HG02885 (cell line): ENCODE results near the gene PXK.

Experiments used
- ATAC-seq: cut with Tn5 transposase; IDR thresholded peaks from one replicate; pipeline ENCODE4 v1.9.1; 2021; ENCODE audit warnings: mild to moderate bottlenecking; ENCODE audit not compliant: unreplicated experiment, poor library complexity

PXK gene

DNA sequence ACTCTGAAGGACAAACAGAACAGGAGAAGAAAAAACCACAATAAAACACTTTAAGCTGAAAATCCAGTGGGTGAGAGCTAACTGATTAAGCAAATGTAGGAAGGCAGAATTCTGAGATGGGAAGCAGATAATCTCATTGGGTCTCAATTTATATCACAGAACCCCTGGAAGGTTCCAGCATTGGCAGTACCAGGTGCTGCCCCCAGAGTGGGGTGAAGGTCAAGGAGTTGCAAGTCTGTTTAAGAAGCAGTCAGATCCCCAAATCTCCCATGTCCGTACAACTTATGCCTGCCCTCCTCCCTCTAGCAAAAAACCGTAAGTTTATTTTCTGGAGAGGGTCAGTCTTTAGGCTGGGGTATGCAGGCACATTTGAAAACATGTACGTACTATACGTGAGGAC is 45.1 kb downstream of the PXK start:
- no peak for ATAC-seq

DNA sequence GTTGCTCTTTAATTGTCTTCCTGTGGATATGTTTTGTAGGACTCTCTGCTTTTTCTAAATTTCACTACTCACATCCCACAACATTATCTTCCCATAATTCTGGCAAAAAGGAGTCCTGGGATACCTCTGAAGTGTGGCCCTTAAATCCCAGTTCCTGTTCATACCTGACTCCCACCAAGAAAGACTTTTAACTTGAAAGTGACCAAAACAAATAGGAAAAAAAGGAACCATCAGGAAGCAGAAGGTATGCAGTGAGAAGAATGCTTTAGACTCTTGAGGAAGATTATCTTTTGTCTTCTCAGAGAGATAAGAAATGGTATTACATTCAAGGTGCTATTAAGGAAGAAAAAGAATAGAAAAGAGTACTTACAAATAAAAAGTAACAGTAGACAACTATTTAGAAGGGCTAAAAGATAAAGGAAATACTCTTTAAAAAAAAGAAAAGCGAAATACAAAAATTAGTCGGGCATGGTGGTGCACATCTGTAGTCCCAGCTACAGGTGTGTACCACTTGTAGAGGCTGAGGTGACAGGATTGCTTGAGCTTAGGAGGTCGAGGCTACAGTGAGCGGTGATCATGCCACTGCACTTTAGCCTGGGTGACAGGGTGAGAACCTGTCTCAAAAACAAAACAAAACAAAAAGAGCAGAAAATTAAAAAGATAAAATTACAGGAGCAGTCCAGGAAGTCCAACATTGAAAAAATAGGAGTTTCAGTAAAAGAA is 46.8 kb downstream of the PXK start:
- no peak for ATAC-seq

DNA sequence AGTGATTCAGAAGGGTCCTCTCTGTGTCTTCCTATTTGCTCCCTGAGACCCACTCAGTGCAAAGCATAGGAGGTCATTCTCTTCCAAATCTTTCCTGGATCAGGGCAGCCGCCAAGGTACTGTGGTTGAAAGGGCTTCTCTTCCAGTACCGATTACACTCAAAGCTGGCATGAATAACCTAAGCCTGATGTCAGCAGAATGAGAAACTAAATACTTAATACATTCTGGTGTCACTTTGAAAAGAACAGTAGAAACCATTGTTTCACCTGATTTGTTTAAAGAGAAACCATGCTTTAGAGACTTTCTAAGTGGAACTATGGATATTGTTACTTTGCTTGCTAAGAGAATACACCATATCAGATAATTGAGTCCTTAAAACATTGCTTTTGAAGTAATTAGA is 50.8 kb downstream of the PXK start:
- ATAC-seq: no peak

DNA sequence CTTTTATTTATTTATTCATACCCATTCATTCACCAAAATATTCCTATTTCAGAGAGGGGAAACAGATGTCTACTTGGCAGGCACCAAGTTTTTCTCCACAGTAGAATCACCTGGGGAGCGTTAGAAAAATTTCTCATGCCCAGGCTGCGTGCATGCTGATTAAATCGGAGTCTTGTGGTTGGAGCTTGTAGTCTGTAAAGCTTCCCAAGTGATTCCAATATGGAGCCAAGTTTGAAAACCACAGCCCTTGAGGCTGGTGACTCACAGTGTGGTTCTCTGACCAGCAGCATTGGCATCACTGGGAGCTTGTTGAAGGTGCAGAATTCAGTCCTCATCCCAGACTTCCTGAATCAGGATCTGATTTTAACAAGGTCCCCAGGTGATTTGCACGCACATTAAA is 51.2 kb downstream of the PXK start:
- ATAC-seq: no peak

DNA sequence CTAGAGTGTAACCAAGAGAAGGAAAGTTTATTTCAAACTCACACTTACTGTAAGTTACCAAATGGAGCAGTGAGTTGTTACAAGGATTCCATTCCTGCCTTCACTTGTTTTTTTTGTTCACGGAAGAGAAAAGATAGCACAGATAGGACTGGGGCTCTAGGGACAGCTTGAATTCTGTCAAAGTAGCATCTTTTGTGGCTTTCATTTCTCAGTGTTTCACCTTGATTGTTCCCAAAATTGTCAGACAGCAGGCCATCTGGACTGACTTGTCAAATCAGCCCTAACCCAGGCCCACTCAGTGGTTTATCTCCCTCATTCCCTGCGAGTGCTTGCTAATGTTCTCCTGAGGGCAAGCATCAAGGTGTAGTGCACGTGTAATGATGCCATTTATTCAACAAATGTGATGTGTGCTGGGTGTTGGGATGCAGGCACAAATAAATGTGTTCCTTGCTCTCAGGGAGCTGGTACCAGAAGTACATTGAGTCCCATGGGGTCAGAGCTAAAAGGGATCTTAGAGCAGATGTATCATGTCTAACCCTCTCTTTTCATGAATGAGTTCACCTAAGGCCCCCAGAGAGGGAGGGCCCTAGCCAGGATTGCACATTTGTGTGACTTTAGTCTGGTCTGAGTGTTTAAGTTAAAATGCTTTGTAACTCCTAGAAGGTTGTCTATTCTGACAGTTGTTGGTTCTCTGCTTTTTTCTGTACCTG is 51.8 kb downstream of the PXK start:
- ATAC-seq: no peak

DNA sequence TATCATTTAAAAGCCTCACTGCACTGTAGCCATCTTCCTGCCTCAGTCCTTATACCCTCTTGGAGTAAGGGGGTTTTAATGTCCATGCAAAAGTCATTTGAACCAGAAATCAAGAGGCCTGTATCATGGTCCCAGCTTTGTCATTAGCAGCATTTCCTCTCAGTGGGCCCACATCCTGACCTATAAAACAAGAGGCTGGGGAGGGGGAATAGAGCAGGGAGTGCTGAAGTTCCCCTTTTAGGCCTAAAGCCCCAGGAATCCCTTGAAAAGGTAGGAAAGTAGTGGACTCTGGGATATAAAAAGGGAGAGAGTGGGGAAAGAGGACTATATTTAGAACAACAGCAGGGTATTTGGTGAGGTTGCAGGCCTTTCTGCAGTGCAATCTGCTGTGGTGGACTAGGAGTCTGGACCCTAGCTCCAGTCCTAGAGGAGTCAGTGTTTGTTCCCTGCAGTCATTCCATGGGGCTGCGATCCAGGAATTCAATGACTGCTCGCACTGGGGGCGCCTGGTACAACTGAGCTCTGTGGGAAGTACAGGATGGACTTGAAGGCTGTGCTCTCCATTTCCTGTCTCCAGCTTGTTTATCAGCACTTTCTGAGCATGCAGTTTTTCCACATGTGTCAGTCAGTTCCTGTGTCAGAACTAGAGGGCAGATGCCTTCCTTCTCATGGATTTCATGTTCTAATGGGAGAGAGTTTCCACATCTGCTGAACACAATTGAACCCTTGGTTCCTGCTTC is 54.1 kb downstream of the PXK start:
- no peak for ATAC-seq

DNA sequence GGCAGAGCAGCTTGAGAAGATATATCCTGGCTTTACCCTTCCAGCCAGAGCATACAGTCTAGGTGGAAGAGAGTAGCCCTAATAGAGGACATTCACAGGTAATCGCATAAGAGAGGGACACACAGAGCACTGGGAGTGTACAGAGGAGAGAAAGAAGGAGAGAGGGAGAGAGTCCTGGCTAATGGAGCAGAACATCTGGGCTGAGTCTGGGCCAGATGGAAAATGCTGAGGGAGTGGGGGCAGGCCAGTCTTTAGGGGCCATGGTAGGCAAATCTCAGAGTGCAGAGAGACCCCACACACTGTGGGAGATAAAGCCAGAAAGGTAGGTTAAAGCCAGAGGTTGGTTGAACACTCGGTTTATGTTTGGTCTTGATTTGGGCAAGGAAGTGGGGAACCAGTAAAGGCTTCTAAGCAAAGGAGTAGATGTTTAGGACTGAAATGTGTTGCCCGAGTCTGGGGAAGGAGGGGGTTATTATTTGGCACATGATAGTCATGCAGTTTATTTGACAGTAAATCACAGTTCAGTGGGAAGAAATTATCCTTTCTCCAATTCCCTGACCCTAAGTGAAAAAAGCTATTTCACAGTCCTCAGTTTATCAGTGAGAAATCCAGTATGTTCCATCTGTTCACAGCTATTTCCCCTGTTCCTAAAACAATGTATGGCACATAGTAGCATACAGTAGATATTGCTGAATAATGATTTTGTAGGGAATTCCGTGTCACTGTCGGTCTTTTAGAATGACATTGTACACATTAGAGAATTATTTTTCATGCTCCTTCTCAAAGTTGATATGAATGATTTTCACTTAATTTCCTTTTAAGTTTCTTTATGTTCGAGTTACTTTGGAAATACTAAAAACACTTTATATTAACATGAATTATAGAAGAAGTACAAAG is 55.2 kb downstream of the PXK start:
- ATAC-seq: no peak

DNA sequence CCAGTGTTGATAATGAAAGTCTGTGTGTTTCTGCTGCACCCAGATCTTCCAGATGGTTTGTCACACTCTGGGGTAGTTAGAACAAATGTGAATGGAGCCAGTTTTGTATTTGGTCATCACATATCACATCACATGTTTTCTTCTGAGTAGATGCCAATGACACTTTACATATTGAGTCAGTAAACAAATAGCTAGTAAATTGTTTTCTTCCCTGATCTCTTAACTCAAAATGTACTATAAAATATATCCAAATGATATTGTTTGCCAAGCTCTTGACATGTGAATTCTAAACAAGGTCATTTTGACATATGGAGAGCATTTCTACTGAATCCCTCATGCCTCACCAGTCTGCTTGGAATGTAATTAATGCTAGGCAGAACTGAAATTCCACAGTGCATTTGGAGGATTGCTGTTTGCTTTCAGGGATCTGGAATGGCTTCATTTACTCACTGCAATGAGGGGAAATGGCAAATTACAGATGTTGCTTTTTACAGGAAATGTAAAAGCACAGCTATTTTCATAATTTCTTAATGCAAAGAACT is 55.9 kb downstream of the PXK start:
- no peak for ATAC-seq

DNA sequence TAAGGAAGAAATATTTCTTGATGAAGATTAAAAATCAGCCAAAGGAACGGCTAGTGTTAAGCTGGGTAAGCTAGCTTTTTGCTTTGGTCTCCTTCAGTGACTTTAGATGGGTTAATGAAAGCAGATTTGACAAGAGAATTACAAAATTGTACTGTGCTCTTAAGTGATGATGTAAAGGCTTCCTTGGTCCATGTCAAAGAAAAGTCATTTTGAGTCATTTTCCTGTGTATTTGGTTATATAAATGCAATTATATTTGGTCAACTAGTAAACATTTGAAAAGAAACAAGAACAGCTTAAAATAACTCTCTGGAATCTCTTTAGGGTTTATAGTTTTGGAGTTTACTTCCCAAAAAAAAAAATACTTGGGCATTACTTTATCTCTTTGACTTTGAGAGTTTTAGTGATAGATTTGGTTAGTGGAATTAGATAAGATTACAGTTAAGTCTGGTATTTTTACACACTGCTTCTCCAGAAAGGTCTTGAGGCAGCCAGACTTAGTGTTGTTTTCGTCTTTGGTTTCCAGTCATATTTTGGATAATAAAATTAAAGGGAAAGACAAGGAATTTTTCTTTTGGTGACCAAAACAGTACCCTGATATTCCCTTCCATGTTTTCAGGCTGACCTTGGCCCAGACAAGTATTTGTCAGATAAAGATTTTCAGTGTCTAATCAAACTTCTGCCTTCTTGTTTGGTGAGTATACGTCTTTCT is 58.6 kb downstream of the PXK start:
- ATAC-seq: no peak

DNA sequence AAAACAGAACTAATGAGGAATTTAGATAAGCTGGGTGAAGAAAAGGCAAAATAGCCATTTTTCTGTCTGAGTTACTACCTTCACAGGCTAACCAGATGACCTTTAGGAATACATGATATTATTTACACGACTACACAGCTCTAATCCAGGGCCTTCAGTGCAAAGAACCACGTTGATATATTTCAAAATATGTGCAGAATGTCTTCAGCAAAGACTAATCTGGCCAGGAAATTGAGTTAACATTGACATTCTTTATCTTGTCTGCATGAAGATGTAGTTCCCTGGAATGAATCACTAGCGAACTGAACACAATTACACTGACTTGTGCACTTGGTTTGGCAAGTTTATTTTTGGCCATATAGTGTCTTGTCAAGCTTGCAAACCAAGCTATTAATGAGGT is 59.5 kb downstream of the PXK start:
- no peak for ATAC-seq

DNA sequence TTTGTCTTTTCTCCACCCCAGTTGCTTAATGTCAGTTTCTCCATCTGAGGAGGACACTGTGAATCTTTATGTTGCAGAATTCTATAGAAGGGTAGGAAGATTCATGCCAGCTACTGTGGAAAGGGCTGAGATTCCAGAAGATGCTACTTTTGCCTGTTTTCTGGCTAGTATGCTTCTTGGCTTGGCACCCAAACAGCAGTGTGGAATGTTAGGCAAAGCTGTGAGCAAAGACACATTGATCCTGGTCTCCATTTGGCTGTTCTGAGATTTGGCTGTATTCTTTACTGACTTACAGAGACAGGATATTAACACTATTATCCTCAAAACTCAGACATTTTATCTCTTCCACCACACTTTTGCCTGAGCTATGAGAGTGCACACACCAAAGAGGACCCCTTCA is 61.6 kb downstream of the PXK start:
- ATAC-seq: no peak

DNA sequence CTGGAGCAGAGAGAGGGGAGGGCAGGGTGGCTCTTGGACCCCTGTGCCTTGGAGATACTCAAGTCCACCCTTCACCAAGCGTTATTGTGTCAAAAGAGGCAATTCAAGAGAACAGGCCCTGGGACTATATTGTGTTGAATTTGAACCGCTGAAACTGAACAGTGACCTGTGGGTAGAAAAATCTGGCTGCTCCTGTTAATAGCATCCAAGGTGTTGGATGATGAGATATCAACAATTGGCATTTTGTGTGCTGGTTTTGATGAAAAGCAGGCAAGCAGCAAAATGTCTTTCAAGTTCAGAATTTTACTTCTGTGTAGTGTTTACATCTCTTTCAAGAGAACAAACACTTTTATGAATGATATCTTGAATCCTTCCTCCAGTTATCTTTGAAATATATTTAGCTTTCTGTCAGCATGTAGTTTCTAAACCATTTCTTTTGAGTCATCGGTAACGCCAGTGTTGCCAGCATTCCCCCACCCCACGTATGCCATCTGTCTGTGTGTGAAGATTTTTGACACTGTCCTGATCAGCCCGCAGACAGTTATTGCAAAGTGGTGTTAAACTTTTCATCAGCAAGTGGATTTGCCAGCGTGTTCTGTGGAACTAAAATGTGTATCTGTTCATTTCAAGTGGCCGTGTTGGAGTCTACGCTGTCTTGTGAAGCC is 66.1 kb downstream of the PXK start:
- no peak for ATAC-seq

DNA sequence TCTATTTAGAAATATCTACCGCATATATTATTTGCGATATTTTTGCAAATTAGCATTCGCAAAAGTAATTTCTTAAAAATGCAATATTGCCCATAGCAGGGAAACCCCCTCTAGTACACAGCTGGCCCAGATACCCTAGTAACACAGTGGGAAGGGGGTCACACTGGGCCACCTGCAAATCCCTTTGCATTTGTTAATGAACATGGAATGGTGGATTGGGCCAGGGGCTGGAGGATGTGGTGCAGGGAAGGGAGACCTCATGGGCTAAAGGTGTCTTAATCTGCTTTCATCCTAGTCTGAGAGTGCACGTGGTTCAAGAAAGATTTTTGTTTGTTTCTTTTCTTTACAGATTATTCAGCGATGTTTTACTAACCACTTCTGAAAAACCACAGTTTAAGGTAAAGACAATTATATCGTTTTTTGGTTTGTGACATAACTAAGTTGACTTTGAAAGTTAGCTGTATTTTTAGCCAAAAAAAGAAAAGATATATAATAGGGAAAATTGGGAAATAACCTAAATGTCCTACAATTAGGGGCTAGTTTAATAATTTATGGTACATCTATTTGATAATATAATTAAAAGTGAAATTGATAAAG is 70.9 kb downstream of the PXK start:
- ATAC-seq: no peak

DNA sequence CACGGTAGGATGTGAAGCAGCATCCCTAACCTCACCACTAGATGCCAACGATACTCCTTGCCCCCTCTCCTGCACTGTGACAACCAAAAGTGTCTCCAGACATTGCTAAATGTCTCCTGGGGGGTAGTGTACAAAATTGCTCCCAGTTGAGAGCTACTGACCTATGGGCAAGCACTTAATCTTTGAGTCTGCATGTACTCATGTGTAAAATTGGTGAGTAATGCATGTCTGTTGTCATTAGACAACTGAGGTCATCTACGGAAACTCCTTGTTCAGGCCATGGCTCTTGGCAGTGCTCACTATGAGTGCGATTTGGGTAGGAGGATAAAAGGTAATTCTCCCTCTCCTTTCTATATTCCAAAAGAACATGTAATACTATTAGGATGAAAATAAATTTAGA is 71.7 kb downstream of the PXK start:
- no peak for ATAC-seq

DNA sequence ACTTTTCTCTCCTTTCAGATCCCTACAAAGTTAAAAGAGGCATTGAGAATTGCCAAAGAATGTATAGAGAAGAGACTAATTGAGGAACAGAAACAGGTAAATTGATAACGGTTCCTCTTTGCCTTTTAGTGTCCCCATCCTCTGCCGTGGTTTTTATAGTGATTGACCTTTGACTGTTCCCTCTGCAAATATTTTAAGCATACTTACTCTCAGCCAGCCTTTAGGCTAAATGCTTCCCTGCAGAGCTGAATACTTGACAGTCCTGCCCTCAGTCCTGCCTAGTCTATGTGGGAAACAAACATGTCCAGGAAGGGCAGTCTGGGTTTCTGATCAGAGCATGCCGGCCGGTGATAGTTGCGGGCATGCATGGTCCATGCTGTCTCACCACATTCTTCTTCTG is 76.2 kb downstream of the PXK start:
- no peak for ATAC-seq

DNA sequence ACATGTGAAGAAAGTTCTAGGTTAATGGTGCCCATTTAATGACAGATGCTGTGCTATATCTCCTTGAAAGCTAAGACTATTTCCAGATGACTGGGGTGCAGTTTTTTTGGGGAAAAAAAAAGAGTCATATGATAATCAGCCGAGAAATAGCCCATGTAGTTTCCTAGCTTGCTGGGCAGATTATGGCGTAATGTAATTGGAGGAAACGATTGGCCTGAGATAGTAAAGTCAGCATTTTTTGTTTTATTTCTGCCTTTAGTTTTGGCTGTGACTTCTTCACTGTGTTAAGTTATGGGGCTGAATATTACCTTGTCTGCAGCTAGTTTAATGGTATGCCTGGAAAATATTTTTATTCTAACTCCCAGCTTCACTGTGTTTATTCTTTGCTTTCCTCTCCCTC is 77.0 kb downstream of the PXK start:
- ATAC-seq: no peak

DNA sequence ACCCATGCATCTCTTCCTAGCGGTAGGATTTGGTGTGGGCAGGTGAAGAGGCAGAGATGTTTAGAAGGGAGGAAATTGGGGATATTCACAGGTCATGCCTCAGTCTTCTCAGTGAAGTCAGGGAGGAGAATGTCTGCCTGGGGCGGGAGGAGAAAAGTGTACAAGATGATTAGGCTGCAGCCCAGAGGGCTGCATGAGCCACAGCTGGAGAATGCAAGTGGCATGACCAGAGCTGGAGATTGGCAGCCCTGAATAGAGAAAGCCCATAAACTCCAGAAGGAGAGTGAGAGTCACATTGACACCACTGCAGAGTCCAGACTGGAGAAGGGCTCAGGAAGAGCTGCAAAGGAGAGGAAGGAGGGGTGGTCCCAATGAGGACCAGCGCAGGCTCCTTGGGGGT is 78.3 kb downstream of the PXK start:
- no peak for ATAC-seq

DNA sequence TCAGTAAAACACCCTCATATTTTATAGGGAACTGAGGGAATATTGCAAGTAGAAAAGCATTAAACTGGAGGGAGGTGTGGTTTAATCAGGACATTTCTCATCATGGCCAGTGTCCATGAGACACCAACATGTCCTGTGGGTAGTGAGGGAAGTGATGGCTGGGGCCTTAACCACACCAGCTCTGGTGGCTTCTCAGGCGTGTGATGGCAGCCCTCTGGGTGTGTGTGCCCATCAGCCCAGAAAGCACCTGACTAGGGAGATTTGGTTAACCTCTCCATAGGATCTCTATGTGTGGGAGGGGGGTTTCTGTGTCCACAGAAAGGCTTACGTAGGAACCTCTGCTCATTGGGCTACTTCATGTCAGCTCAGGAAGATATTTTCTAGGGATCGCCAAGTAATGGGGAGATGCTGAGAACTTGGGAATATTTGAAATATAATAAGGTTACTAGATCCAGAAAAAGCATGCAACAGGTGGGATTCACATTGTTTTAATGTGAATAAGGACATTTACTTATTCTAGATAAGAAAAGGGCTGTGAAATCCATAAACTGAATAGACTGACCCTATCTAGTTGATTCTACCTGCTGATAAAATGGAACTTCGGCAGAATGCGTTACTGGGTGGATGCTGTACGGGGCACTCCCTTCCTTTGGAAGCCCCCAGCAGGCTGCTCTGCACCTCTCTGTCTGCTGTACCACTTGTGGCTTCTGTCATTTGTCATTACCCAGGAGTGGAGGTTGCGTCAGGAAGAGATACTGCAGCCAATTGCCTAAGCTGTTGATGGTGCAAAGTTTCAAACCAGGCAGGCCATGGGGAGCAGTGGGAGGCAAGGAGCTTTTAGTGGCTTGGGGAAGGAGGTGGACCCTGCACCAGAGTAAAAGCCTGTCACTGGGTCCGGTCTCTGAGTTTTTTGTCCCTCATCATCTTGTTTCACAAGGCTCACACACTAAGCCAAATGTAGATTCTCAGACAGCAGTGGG is 79.4 kb downstream of the PXK start:
- no peak for ATAC-seq
